ENCODE measurements around the gene SRM.
"Not testable (repeated sequence)": the region's sequence is repeated elsewhere in the genome, so short reads cannot be mapped to it uniquely, and the experiment has no call there.

SRM gene

DNA sequence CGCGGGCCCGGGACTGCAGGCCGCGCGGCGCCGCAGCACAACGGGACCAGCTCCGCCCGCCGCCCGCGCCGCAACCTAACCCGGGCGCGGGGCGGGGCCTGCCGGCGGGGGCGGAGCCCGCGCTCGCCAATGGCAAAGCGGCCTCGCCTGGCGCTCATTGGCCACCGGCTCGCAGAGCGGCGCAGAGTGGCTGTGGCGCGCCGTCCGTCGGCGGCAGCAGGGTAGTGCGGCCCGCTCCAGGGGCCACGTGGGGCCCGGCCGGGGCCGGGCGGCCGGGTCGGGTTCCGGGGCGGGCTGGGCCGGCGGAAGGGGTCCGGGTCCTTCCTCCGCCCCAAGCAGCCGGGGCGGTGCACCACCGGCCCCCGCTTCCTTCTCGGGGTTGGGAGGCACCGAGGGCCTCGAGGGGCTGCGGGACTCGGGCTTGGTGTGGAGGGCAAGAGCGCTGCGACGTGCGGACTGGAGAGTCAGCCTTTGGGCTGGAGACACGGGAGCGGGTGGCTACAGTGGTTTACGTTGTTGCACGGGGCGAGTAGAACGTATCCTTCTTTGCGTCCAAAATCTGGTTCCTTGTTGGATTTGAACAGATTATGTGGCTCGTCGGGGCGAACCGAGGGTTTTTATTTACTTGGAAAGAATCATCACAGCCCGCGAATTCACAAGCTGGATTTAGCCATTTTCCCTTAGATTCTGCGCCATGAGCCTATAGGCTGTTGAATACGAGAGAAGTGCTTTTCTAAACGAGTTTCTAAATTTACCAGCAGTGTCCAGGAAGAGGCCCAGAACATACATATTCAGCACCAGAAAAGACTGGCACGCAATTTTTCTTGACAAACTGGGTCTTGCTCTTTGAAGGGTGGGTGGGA lies at the start of gene SRM:
Gene SRM (minus strand): TSS at position 51 of the 863 bp plus-strand sequence. CDS start 75 bp downstream, outside the sequence.
- DNase-seq, result peak; percentile 97

DNA sequence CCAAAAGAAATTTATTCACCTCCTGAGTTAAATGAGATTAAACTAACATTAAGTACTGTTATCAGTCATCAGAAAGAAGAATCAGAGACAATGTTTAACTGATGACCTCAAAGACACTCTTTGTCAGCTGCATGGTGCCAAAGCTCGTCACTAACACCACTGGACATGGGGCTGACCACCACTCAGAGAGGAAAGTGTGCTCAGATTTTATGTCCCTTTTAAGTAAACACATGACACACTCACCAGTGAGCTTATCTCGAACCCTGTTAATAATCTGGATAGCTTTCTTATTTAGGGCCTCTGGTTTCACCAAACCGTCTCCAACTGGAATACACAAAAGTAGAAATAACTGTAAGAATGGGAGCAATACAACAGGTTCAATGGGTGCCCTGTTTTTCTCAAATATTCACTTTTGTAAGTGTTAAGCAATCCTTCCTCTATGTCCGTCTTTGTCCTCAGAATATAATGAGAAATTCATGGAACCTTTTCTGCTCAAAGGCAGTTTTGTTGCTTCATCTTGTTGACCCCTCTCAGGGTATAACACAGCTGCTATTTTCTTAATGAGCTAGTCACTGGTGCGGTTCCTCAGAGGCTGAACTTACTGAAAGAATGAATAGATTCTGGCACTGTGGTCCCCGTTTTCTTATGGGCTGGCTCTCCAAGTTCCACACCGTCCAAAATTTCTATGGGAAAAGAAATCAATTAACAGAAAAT lies 49.4 kb upstream of the SRM start:
- DNase-seq, result no peak

DNA sequence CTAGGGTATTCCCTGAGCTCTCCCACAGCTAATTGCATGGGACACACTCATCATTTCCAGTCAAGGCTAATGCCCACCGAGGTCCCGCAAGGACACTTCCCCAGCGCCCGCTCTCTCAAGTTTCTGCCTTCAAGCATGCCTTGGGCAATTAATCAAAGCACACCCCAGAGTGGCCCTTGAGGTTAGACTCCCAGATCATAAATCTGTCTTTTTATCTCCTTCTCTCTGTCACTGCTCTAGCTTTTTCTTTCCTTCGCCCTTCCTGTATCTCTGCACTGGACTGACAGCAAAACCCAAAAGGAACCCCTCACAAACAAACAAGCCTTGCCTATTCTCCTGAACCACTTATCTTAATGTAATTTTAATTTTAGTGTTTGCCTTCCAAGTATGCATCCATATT lies 47.8 kb upstream of the SRM start:
- DNase-seq, result no peak

DNA sequence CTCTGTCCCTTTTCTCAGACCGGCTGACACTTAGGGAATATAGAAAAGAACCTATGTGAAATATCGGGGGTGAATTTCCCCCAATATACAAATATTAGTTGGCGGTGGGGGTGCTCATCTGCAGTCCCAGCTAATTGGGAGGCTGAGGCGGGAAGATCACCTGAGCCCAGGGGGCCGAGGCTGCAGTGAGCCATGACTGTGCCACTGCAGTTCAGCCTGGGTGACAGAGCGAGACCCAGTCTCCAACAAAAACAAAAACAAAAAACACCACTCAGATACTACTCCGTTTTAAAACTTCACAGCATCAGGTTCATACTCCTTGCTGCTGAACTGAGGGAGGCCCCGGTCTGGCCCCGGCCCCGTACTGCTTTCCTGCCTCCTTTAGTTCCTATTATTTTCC lies 45.8 kb upstream of the SRM start:
- DNase-seq, result no peak

GRCh38 chr1:11101347-11101746 lies 41.5 kb upstream of the SRM start:
- no peak for DNase-seq

DNA sequence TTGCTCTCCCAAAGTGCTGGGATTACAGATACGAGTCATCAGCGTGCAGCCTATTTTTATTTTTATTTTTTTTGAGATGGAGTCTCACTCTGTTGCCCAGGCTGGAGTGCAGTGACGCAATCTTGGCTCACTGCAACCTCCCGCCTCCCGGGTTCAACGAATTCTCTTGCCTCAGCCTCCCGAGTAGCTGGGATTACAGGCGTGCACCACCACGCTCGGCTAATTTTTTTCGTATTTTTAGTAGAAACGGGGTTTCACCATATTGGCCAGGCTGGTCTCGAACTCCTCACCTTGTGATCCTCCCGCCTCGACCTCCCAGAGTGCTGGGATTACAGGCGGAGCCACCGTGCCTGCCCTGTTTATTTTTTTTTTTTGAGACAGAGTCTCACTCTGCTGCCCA lies 41.0 kb upstream of the SRM start:
- DNase-seq, result not testable (repeated sequence)

DNA sequence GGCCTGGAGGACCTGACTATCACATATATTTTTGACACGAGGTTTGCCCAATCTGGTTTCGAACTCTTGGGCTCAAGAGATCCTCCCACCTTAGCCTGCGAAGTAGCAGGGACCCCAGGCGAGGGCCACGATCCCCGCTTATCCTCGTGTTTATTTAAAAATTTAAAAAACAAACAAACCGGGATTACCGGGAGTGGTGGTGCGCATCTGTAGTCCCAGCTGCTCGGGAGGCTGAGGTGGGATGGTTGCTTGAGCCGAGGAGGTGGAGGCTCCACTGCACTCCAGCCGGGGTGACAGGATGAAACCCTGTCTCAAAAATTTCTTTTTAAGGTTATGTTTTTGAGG lies 40.3 kb upstream of the SRM start:
- no peak for DNase-seq

DNA sequence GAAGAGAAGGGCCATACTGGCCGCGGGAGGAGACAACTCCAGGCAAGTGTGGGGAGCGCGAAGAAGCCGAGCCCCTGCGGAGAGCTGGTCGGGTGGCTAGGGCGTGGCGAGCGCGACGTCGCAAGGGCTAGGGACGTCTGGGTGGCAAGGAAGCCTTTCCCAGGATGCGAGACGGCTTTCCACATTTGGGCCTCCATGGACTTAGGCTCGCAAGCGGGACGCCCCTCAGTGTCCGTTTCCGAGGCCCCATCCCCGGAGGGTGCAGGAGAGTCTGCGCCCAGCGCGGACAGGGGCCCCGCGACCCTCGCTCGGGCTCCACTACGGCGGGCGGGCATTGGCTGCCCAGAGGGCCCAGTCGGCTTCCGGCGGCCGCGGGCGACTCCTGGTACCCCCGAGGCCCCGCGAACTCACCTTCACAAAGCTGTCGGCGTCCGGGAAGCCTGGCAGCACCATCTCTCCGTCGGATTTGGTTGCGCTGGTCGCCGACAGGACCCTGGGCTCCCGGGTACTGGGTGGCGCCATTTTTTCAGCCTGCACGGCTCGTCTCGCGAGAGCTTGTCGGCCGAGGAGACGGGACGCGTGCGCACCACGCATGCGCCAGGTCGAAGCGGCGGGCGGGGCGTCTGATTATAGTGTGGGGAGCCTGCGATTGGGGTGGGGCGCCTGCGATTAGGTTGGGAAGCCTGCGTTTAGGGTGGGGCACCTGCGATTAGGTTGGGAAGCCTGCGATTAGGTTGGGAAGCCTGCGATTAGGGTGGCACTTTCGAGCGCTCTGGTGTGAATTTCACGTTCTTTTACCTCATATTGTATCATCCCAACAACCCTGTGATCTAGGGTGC lies 39.7 kb upstream of the SRM start, which contains the start of gene EXOSC10:
Gene EXOSC10 (minus strand): TSS at position 560 of the 839 bp plus-strand sequence. CDS start 38 bp downstream, at position 522.
- peak; percentile 97 for DNase-seq

GRCh38 chr1:11098931-11099309 lies 39.1 kb upstream of the SRM start:
- DNase-seq, result no peak

DNA sequence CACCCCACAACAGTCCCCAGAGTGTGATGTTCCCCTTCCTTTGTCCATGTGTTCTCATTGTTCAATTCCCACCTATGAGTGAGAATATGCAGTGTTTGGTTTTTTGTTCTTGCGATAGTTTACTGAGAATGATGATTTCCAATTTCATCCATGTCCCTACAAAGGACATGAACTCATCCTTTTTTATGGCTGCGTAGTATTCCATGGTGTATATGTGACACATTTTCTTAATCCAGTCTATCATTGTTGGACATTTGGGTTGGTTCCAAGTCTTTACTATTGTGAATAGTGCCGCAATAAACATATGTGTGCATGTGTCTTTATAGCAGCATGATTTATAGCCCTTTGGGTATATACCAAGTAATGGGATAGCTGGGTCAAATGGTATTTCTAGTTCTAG lies 24.0 kb upstream of the SRM start:
- DNase-seq, result not testable (repeated sequence)

DNA sequence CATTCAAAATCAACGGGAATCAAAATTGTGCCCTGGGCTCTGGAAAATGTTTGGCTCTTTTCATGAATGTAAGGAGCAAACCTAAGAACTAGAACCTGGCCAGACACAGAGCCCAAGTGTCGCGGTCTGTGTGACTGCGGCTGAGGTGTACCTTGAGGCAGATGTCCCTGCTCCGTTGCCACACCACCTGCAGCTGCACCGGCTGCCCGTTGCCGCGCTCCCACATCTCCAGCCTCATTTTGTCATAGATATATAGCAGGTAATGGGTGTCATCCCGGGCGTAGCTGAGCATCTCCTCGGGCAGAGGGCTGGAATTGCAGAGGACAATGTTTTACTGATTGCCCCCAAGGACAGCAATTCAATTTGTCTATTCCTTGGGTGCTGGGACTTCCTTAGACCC lies 21.1 kb upstream of the SRM start:
- no peak for DNase-seq

GRCh38 chr1:11078631-11079030 lies 18.8 kb upstream of the SRM start:
- no peak for DNase-seq

DNA sequence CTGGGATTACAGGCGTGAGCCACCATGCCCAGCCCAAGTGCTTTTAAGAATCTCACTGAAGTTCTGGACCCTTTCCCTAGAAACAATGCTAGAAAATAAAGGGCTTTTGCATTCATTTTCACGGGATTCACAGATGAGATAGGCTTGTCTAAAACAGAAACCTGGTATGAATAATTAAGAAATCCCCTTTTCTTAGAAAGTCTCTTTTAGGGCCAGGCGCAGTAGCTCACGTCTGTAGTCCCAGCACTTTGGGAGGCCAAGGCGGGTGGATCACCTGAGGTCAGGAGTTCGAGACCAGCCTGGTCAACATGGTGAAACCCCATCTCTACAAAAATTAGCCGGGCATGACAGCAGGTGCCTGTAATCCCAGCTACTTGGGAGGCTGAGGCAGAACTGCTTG lies 13.6 kb upstream of the SRM start:
- DNase-seq, result not testable (repeated sequence)

DNA sequence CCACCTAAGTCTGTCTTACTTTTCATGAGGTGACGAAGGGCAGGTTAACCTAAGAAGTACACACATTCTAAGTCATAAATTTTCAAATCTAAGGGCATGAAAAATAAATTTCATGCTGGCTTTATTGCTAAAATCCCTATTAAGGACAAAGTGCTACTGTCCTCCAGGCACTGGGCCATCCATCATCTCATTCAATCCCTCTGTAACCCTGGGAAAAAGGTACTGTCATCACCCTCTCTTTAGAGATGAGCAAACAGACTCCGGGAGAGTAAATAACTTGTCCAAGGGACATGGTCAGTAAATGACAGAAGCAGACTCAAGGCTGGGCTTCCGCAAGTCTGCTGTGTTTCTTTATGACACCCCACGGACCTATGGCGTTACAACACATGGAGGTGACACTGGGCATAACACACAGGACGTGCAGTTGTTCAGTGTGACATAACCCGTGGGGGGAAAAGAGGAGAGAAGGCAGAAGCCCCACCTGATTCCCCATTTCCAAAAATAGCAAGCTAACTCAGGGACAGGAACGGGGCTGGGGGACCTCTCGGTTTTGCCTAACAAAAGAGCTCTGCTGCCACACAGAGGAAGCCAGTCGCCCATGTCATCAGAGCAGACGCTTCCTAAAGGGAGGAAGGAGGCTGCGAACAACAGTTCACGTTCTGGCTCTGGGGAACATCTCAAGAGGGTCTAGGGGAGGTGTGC lies 12.5 kb upstream of the SRM start:
- DNase-seq, result no peak

GRCh38 chr1:11071463-11072215 lies 11.8 kb upstream of the SRM start:
- DNase-seq, result no peak

GRCh38 chr1:11070876-11071275 lies 11.1 kb upstream of the SRM start:
- no peak for DNase-seq

- no peak for DNase-seq
These were observed 9.0 kb upstream of the SRM start for GRCh38 chr1:11068600-11069473.

DNA sequence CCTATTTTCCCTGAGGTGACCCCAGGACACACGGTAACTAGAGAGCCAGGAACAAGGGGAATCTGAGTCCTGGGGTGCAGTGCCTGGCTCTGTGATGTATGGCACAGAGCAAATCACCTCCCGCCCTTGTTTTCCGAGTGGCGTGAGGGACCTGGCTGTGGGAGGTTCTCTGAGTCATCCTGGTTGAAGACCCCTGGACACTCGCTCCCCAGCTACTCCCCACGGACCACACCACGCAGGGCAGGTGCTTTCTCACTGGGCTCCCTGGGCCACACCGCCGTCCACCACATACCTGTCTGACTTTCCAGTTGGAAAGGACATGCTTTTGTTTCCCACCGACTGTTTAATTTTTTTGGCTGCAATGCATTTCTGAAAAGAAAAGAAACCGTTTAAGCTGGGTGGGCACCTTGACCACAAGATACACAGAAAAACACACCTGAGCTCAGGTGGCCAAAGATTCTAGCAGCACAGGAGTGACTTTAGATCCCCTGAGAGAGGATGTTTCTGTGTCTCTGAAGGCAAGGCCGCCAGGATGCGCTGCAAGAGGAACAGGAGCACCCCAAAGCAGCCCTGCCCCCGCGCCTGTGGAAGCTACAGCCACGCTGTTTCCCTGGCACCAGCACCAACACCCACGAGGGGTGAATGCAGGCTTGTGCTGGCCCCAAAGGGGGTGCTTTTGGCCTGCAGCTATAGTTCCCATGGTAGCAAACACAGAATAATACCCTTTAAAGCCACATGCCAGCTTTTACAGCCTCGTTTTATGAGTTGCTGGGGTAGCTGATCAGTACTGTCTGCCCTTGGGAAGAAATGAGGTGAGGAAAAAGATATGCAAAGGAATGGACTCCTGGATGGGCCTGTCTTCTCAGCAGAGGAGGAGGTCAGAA lies 8.1 kb upstream of the SRM start:
- no peak for DNase-seq

GRCh38 chr1:11065796-11066195 lies 6.0 kb upstream of the SRM start:
- no peak for DNase-seq

- no peak for DNase-seq
These were observed 5.1 kb upstream of the SRM start for GRCh38 chr1:11064942-11065341.
